PC-9 (cell line): Measurements from ENCODE around the gene USP3. TPM values are rescaled to one million over a fixed set of nuclear protein-coding genes. Genes with fewer than 3 reads are reported as not detected.

Source experiments
- BruUV-seq: library from RNA; stranded (reverse); fragments of 400-500 nt; replicated peaks from 2 replicates; lab custom pipeline; 2021; lab: Mats Ljungman, UMichigan
- CTCF ChIA-PET: fragments of 300-600 bp; sonication (Branson Sonifier 250); formaldehyde crosslinking; loops from one replicate; lab custom pipeline; 2022; ENCODE audit warnings: antibody characterized with exemption; lab: Charles Lee
- POLR2A ChIA-PET: fragments of 300-600 bp; sonication (Branson Sonifier 250); formaldehyde crosslinking; loops from one replicate; lab custom pipeline; 2022; ENCODE audit warnings: antibody characterized with exemption; ENCODE audit not compliant: unreplicated experiment; lab: Charles Lee
- DNase-seq, 2 experiments: peaks; one replicate each; pipeline versions ENCODE4 v3.0.0 to v3.0.0-alpha.2; 2015 to 2022; ENCODE audit warnings: mixed read lengths in 1 of 2
- H2AFZ ChIP-seq: fragments of 200-600 bp; sonication (generic); 2 replicates; pipeline ENCODE4 v1.8.1; 2017; ENCODE audit warnings: antibody characterized with exemption
- H3F3A ChIP-seq: fragments of 200-600 bp; sonication (generic); 2 replicates; pipeline ENCODE4 v1.8.1; 2017; ENCODE audit warnings: antibody characterized with exemption, mild to moderate bottlenecking, low read depth; ENCODE audit not compliant: insufficient read depth
- H3K27ac ChIP-seq: fragments of 200-600 bp; sonication (generic); 2 replicates; pipeline ENCODE4 v1.6.1; 2016; ENCODE audit warnings: mixed run types
- H3K27me3 ChIP-seq: fragments of 200-600 bp; sonication (generic); 2 replicates; pipeline ENCODE4 v1.6.1; 2016; ENCODE audit warnings: low read depth, mixed run types; ENCODE audit not compliant: insufficient read depth
- H3K36me3 ChIP-seq: fragments of 200-600 bp; sonication (generic); 2 replicates; pipeline ENCODE4 v1.6.1; 2016; ENCODE audit warnings: low read depth, mixed run types
- H3K4me1 ChIP-seq: fragments of 200-600 bp; sonication (generic); replicated peaks from 2 replicates; pipeline ENCODE4 v1.6.1; 2016; ENCODE audit warnings: mixed run types; ENCODE audit not compliant: insufficient read depth
- H3K4me2 ChIP-seq: fragments of 200-600 bp; sonication (generic); 2 replicates; pipeline ENCODE4 v1.6.1; 2017; ENCODE audit warnings: mixed run types
- H3K4me3 ChIP-seq: fragments of 200-600 bp; sonication (generic); 2 replicates; pipeline ENCODE4 v1.6.1; 2016; ENCODE audit warnings: mixed run types
- H3K79me2 ChIP-seq: fragments of 200-600 bp; sonication (generic); 2 replicates; pipeline ENCODE4 v1.6.1; 2017; ENCODE audit warnings: low read depth, mixed run types
- H3K9me2 ChIP-seq: fragments of 200-600 bp; sonication (generic); 2 replicates; pipeline ENCODE4 v1.8.1; 2017; ENCODE audit warnings: mild to moderate bottlenecking; ENCODE audit not compliant: insufficient read depth
- H3K9me3 ChIP-seq: fragments of 200-600 bp; sonication (generic); 2 replicates; pipeline ENCODE4 v1.8.1; 2016; ENCODE audit warnings: low read depth; ENCODE audit not compliant: insufficient read depth
- H4K20me1 ChIP-seq: fragments of 200-600 bp; sonication (generic); 2 replicates; pipeline ENCODE4 v1.8.1; 2017; ENCODE audit not compliant: insufficient read depth
- EZH2 ChIP-seq: fragments of 200-600 bp; sonication (generic); IDR thresholded peaks from 2 replicates; pipeline ENCODE4 v1.8.0; 2017; ENCODE audit warnings: antibody characterized with exemption, low read depth
- intact Hi-C: fragments of 100-400 bp; cut with micrococcal nuclease; formaldehyde crosslinking; loops from one replicate; pipeline ENCODE4 v1.10.0; 2022; ENCODE audit not compliant: unreplicated experiment
- total RNA-seq: library from RNA; stranded (reverse); gene quantifications from 2 replicates; pipeline ENCODE4 v1.2.3, GENCODE V29; 2021
- TF ChIP-seq, protein P1 (sequence below): fragments of 200-600 bp; sonication (generic); conservative IDR thresholded peaks from 2 replicates; pipeline ENCODE4 v1.6.1; 2017; ENCODE audit warnings: mixed run types, antibody characterized with exemption, mild to moderate bottlenecking, moderate library complexity

USP3 gene
- total RNA-seq, 1 experiment from 2014 or later, result 57.5 TPM

- no TSS peak for BruUV-seq
- Histone ChIP-seq H3K27me3 (no peaks in the 10 kb centered on the region), H2AFZ (no peak overlapping the region), H3F3A (0 out of 2 replicates have a peak, but pooled peaks cover 6% of the 10 kb centered on the region), H4K20me1 (0 out of 2 replicates have a peak, but pooled peaks cover 7% of the 10 kb centered on the region), H3K9me2 (no peaks in the 10 kb centered on the region), H3K4me1 (no peaks in the 10 kb centered on the region), H3K4me3 (no peak overlapping the region), H3K36me3 (no peaks in the 10 kb centered on the region), H3K27ac (no peak overlapping the region), H3K9me3 (no peaks in the 10 kb centered on the region), H3K79me2 (peaks cover 57% of the 10 kb centered on the region), H3K4me2 (no peak overlapping the region)
- TF ChIP-seq EZH2, result no peak
- TF ChIP-seq, protein P1, sequence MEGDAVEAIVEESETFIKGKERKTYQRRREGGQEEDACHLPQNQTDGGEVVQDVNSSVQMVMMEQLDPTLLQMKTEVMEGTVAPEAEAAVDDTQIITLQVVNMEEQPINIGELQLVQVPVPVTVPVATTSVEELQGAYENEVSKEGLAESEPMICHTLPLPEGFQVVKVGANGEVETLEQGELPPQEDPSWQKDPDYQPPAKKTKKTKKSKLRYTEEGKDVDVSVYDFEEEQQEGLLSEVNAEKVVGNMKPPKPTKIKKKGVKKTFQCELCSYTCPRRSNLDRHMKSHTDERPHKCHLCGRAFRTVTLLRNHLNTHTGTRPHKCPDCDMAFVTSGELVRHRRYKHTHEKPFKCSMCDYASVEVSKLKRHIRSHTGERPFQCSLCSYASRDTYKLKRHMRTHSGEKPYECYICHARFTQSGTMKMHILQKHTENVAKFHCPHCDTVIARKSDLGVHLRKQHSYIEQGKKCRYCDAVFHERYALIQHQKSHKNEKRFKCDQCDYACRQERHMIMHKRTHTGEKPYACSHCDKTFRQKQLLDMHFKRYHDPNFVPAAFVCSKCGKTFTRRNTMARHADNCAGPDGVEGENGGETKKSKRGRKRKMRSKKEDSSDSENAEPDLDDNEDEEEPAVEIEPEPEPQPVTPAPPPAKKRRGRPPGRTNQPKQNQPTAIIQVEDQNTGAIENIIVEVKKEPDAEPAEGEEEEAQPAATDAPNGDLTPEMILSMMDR, result no peak
- intact Hi-C loops, result no loop called here
- ChIA-PET CTCF (interaction anchor here (0.6 to 0.7 kb wide), 2 partner anchors 37 to 64 kb away, joined by 3 read pairs; no protein-coding TSS in a partner anchor), POLR2A (interaction anchor here (0.7 kb wide), 1 partner anchor 9 kb away, joined by 13 read pairs; no protein-coding TSS in a partner anchor)
- no peak for DNase-seq
These were observed 31.3 kb downstream of the USP3 start for GRCh38 chr15:63535689-63536088.

DNA sequence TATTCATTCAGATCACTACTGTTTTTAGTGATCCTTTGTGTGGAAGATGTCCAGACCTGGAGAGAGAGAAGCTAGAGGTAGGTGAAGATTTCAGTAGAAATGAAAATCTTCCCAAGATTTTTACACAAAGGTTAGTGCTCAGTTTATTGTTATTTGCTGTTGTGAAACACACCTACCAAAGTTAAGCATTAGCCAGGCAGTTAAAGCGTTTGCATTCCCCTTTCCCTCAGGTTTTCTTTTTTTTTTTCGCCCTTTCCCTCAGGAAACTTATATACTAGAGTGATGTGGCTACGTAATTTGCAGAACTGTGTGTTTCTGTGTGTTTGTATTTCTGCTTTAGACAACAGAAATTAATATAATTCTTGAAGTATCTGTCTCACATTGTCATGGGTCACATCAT lies 34.5 kb downstream of the USP3 start:
- Histone ChIP-seq H3K79me2 (peaks cover 46% of the 10 kb centered on the region), H3K9me3 (no peaks in the 10 kb centered on the region), H3K4me1 (no peaks in the 10 kb centered on the region), H4K20me1 (no peaks in the 10 kb centered on the region; the same call in 1 of the 2 replicates), H3K4me3 (no peak overlapping the region), H3K27me3 (no peaks in the 10 kb centered on the region), H3F3A (peaks cover 5% of the 10 kb centered on the region; the same call in 1 of the 2 replicates), H3K4me2 (no peak overlapping the region), H2AFZ (no peak overlapping the region), H3K9me2 (no peaks in the 10 kb centered on the region), H3K27ac (no peak overlapping the region), H3K36me3 (no peaks in the 10 kb centered on the region; the same call in 1 of the 2 replicates)
- ChIA-PET POLR2A (no interaction called here), CTCF (no interaction called here)
- BruUV-seq, result no TSS peak
- DNase-seq, result no peak
- intact Hi-C loops, result no loop called here
- TF ChIP-seq EZH2, result no peak
- TF ChIP-seq, protein P1, result no peak

DNA sequence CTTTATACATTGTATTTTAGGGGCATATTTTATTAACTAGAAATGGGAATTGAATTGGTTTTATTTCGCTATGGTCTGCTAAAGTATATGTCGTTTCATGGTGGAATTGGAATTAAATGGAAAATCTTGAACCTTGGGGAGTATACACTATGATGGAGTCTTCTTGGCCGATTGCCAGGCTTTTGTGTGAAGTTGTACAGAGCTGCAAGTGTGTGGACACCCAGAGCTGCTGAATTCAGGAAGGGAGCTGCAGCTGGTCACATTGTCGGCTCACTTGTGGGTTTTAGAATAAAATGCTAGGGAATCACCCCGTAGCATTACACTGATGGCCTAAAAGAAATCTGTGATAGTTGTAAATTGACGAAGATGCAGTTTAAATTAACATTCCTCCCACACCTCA lies 35.1 kb downstream of the USP3 start:
- H3K79me2 ChIP-seq, result peaks cover 40% of the 10 kb centered on the region
- TF ChIP-seq, protein P1, result no peak
- TF ChIP-seq EZH2, result no peak
- no TSS peak for BruUV-seq
- H3K4me3 ChIP-seq, result no peak overlapping the region
- no peaks in the 10 kb centered on the region for H3K4me1 ChIP-seq
- intact Hi-C loops, result no loop called here
- H3K27me3 ChIP-seq, result no peaks in the 10 kb centered on the region
- peaks cover 3% of the 10 kb centered on the region; the same call in 1 of the 2 replicates for H3F3A ChIP-seq
- H3K4me2 ChIP-seq, result no peak overlapping the region
- no peak for DNase-seq
- ChIA-PET POLR2A (no interaction called here), CTCF (no interaction called here)
- no peak overlapping the region for H3K27ac ChIP-seq
- no peaks in the 10 kb centered on the region; the same call in 1 of the 2 replicates for H3K36me3 ChIP-seq
- no peaks in the 10 kb centered on the region for H3K9me3 ChIP-seq
- no peaks in the 10 kb centered on the region for H3K9me2 ChIP-seq
- H2AFZ ChIP-seq, result no peak overlapping the region
- H4K20me1 ChIP-seq, result no peaks in the 10 kb centered on the region; the same call in 1 of the 2 replicates
